SKM-1 (cell line): ENCODE measurements around the gene TMEM86A.

Experiments used
- DNase-seq: peaks from one replicate; lab custom pipeline; 2025; ENCODE audit not compliant: unreplicated experiment; lab: John Stamatoyannopoulos, UW

TMEM86A gene

DNA sequence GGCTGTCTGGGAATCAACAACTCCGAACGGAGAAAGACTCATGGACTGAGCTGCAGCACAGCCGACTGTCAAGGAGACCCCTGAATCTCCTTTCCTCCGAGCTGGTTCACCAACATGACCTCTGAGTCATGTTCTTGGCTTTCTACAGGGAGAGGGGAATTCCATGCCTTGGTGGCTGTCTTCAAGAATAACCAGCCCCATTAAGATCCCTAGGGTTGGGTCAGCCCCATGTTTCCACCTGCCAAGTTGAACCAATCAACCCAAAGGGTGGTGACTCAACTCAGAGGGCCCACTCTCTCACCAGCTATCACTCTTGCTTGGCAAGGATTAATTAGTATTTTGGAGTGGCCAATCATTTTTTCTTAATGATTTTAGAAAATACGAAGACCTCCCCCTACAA is 55.7 kb downstream of the TMEM86A start:
- DNase-seq, result no peak
